ENCODE data around the gene PI4KB.
A peak's percentile ranks its signal among the peaks of the same experiment; 100 is the strongest.

Gene PI4KB

DNA sequence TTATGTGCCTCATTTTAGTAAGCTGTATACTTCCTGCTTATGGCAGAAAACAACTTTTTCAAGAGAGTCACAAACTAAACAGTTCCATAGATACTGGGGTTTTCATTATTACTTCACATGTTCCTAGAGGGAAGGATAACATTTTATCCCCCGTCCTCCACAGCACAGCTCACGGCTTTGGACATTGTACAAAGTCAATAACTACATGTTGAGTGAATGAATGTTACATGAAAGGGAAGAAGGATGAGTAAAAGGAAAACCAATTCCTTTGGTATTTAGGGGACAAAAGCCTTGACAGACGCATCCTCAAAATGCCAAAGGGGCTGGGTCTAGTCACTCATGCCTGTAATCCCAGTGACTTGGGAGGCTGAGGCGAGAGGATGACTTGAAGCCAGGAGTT lies 14.8 kb downstream of the PI4KB start:
- TF ChIP-seq, protein P1, sequence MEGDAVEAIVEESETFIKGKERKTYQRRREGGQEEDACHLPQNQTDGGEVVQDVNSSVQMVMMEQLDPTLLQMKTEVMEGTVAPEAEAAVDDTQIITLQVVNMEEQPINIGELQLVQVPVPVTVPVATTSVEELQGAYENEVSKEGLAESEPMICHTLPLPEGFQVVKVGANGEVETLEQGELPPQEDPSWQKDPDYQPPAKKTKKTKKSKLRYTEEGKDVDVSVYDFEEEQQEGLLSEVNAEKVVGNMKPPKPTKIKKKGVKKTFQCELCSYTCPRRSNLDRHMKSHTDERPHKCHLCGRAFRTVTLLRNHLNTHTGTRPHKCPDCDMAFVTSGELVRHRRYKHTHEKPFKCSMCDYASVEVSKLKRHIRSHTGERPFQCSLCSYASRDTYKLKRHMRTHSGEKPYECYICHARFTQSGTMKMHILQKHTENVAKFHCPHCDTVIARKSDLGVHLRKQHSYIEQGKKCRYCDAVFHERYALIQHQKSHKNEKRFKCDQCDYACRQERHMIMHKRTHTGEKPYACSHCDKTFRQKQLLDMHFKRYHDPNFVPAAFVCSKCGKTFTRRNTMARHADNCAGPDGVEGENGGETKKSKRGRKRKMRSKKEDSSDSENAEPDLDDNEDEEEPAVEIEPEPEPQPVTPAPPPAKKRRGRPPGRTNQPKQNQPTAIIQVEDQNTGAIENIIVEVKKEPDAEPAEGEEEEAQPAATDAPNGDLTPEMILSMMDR (IDR thresholded peaks at IDR 0.05; ENCODE audit: low read depth, low read length, missing control alignments), result no peak
- DNase-seq (ENCODE audit: low read depth), result no peak
- H3K4me3 ChIP-seq (ENCODE audit: low read depth, low read length), result no peak overlapping the region
- in situ Hi-C loops (cut with HindIII; ENCODE audit: low sequenced_read_pairs), result no loop called here

DNA sequence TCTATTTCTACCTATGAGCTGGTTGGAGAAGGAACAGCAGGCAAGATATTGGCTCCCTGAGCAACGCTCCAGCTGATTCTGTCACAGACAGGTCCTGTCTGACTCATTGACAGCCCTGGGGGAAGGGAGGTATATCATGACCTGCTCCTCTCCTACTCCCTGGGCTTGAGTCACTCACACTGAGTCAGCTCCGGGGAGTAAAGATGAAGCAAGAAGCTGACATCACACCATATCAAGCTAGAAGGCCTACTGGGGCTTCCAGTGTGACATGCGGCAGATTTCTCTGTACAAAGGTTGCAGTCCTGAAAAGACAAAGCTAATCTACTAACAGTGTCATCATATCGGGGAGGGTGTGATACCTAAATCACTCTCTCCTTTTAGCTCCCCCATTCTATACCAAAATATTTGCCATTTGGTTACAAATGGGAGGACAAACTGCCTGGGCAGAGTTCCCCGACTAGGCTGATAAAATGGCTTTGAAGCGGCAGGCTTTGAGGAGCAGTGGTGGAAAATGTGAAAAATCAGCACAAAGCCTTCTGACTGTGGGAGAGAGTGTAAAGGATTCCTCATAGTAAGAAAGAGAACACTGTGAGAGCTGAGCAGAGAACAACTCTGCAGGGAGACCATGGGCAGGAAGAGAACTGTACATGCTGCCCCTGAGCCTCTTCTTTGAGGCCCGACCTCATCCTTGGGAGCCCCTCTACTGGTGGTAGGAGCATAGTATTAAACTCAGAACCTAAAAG lies 15.5 kb downstream of the PI4KB start:
- no peak overlapping the region for H3K4me3 ChIP-seq (ENCODE audit: low read depth, low read length)
- in situ Hi-C loops (cut with HindIII; ENCODE audit: low sequenced_read_pairs), result no loop called here
- peak; percentile 94 for DNase-seq (ENCODE audit: low read depth)
- TF ChIP-seq, protein P1 (IDR thresholded peaks at IDR 0.05; ENCODE audit: low read depth, low read length, missing control alignments), result peak; percentile 3

DNA sequence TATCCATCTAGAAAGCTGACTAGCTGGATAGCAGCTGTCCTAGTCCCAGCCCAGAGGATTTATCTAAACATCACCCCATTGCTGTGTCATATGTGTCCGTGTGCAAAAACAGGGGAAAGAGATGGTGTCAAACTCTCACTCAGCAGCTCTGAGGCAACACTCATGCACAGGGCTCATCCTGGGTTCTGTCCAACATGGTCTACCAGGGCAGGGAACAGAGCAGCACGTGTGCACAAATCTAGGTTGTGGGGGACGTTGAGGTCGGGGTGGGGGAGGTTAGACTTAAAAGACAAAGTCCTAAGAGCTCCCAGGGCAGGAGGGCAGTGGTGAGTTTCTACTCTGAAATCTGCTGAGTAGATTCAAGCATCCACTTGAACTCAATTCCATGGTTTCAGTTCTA lies 16.2 kb downstream of the PI4KB start:
- TF ChIP-seq, protein P1 (IDR thresholded peaks at IDR 0.05; ENCODE audit: low read depth, low read length, missing control alignments), result no peak
- in situ Hi-C loops (cut with HindIII; ENCODE audit: low sequenced_read_pairs), result no loop called here
- no peak overlapping the region for H3K4me3 ChIP-seq (ENCODE audit: low read depth, low read length)
- DNase-seq (ENCODE audit: low read depth), result no peak

DNA sequence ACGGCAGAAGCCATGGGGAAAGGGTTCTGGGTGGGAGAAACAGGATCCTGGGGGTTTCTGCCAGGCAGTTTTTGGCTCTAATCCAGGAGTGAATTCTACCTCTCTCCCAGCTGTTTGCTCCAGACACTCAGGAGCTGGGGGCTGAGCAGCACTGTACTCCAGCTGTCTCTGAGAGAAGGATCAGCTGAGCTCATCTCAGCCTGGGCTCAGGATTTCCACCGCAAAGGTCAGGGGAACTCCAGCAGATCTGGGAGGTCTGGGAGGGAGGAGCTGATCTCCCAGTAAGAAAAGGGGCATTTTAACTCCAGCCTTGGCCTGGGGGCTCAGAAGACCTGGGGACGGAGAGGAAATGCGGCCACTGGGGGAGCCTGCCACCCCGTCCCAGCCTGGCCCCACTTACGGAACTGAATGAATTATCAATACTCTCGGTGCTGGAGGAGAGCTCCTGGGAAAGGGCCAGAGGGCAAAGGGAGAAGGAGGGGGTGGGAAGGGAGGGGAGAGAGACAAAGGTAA lies 17.3 kb downstream of the PI4KB start:
- in situ Hi-C loops (cut with HindIII; ENCODE audit: low sequenced_read_pairs), result no loop called here
- DNase-seq (ENCODE audit: low read depth), result no peak

DNA sequence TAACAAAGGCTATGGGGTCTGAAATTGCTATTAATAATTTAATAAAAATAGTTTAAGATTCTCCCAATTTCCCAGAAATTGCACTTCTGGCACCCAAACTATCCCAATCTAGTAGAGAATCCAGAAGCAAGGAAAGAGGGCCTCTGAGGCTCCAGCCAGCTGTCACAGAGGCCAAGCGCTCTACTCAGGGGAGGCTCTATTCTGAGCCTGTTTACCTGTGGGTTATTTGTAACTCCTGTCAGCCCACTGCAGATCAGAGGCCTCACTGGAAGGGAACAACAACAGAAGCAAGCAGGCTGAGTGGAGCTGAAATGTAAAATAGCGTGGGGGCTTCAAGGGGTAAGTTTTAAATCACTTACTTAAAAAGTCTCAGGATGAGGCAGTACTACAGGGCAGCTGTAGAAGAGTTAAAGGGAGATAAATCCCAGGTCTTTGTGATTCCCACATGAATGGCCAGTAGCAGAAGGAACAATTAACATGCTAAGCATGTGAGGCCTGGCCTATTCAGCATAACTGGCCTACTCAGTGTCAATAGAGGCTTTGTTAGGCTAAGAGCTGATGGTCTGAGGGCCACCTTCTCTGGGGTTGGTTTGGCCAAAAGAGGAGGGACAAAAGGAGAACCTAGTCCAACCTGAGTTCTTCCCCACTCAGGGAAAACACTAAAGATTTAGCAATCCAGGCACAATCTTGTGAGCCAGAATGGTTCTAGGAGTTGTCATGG lies 32.3 kb downstream of the PI4KB start:
- H3K4me3 ChIP-seq (ENCODE audit: low read depth, low read length), result no peak overlapping the region
- TF ChIP-seq, protein P1 (IDR thresholded peaks at IDR 0.05; ENCODE audit: low read depth, low read length, missing control alignments), result no peak
- in situ Hi-C loops (cut with HindIII; ENCODE audit: low sequenced_read_pairs), result no loop called here
- no peak for DNase-seq (ENCODE audit: low read depth)

More for the DNA sequence above, 17.3 kb downstream of the PI4KB start:
- H3K4me3 ChIP-seq (ENCODE audit: low read depth, low read length), result no peak overlapping the region
- TF ChIP-seq, protein P1 (IDR thresholded peaks at IDR 0.05; ENCODE audit: low read depth, low read length, missing control alignments), result no peak

DNA sequence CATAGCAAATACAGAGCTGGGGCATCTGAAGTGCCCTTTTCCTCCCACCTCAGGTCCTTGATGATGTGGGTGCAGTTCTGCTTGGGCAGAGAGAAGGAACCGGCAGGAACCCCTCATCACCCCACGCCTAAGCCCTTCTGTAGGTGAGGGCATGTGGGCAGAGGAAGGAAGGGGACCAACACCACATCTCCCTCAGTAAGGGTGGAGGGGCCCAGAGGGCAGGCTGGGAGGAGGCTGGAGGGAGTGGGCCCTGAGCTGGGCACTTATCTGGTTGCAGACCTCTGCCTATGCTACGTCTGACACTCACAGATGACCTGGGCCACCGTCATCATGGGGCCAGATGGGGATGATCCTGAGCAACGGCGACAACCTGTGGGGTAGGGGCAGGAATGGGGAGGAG lies 34.1 kb downstream of the PI4KB start:
- DNase-seq (ENCODE audit: low read depth), result no peak
- TF ChIP-seq, protein P1 (IDR thresholded peaks at IDR 0.05; ENCODE audit: low read depth, low read length, missing control alignments), result no peak
- no peak overlapping the region for H3K4me3 ChIP-seq (ENCODE audit: low read depth, low read length)
- in situ Hi-C loops (cut with HindIII; ENCODE audit: low sequenced_read_pairs), result no loop called here
